Activated T-cell treated with anti-CD3 and anti-CD28 coated beads, Interleukin-2, amount 50 U/mL, for 24 hours (primary cell): ENCODE results near the gene ALPK1.
"Not testable (repeated sequence)": the region's sequence is repeated elsewhere in the genome, so short reads cannot be mapped to it uniquely, and the experiment has no call there.

Experiments
- DNase-seq: peaks from one replicate; pipeline ENCODE4 v3.0.0-alpha.2; 2020
- H3K27ac Mint-ChIP-seq: 2 replicates; pipeline ENCODE4 v1.8.0; 2020; ENCODE audit warnings: mild to moderate bottlenecking, mixed read lengths
- H3K27me3 Mint-ChIP-seq: 2 replicates; pipeline ENCODE4 v1.8.0; 2020; ENCODE audit warnings: mixed read lengths
- H3K36me3 Mint-ChIP-seq: 2 replicates; pipeline ENCODE4 v1.8.0; 2020; ENCODE audit warnings: low read depth, mixed read lengths
- H3K4me1 Mint-ChIP-seq: 2 replicates; pipeline ENCODE4 v1.8.0; 2020; ENCODE audit warnings: low read depth, mixed read lengths
- H3K4me3 Mint-ChIP-seq: 2 replicates; pipeline ENCODE4 v1.8.0; 2020; ENCODE audit warnings: mild to moderate bottlenecking, moderate library complexity, mixed read lengths
- H3K9me3 Mint-ChIP-seq: 2 replicates; pipeline ENCODE4 v1.8.0; 2020; ENCODE audit warnings: mixed read lengths

ALPK1 gene

GRCh38 chr4:112279025-112279881, 17.9 kb upstream of the ALPK1 start:
- no peaks in the 10 kb centered on the region for H3K9me3 Mint-ChIP-seq
- no peaks in the 10 kb centered on the region for H3K27me3 Mint-ChIP-seq
- H3K36me3 Mint-ChIP-seq: peaks cover 81% of the 10 kb centered on the region
- peak overlapping the region; percentile 71 for H3K27ac Mint-ChIP-seq
- no peak for DNase-seq
- peaks cover 83% of the 10 kb centered on the region for H3K4me1 Mint-ChIP-seq
- no peak overlapping the region for H3K4me3 Mint-ChIP-seq

GRCh38 chr4:112279882-112280315, 17.3 kb upstream of the ALPK1 start:
- Mint-ChIP-seq H3K36me3 (peaks cover 84% of the 10 kb centered on the region), H3K4me3 (no peak overlapping the region), H3K27ac (no peak overlapping the region), H3K9me3 (no peaks in the 10 kb centered on the region), H3K27me3 (no peaks in the 10 kb centered on the region), H3K4me1 (peaks cover 81% of the 10 kb centered on the region)
- DNase-seq: no peak

GRCh38 chr4:112280386-112281056, 16.6 kb upstream of the ALPK1 start:
- Mint-ChIP-seq H3K4me3 (peak overlapping the region; percentile 21), H3K27ac (no peak overlapping the region), H3K9me3 (no peaks in the 10 kb centered on the region), H3K4me1 (peaks cover 77% of the 10 kb centered on the region), H3K36me3 (peaks cover 84% of the 10 kb centered on the region), H3K27me3 (no peaks in the 10 kb centered on the region)
- DNase-seq: no peak

DNA sequence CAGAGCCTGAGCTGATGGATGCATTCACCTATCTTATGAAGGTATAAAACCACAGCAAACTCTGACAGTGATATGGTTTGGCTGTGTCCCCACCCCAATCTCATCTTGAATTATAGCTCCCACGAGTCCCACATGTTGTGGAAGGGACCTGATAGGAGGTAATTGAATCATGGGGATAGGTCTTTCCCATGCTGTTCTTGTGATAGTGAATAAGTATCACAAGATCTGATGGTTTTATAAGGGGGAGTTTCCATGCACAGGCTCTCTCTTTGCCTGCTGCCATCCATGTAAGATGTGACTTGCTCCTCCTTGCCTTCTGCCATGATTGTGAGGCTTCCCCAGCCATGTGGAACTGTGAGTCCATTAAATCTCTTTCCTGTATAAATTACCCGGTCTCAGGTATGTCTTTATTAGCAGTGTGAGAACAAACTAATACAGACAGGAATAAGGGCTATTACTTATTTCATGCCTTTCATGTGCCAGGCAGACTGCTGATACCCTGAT, 15.2 kb upstream of the ALPK1 start:
- DNase-seq, H3K27me3 Mint-ChIP-seq, H3K4me3 Mint-ChIP-seq, H3K9me3 Mint-ChIP-seq: not testable (repeated sequence)
- Mint-ChIP-seq H3K36me3 (peaks cover 78% of the 10 kb centered on the region), H3K27ac (peak overlapping the region; percentile 18), H3K4me1 (peaks cover 78% of the 10 kb centered on the region)

DNA sequence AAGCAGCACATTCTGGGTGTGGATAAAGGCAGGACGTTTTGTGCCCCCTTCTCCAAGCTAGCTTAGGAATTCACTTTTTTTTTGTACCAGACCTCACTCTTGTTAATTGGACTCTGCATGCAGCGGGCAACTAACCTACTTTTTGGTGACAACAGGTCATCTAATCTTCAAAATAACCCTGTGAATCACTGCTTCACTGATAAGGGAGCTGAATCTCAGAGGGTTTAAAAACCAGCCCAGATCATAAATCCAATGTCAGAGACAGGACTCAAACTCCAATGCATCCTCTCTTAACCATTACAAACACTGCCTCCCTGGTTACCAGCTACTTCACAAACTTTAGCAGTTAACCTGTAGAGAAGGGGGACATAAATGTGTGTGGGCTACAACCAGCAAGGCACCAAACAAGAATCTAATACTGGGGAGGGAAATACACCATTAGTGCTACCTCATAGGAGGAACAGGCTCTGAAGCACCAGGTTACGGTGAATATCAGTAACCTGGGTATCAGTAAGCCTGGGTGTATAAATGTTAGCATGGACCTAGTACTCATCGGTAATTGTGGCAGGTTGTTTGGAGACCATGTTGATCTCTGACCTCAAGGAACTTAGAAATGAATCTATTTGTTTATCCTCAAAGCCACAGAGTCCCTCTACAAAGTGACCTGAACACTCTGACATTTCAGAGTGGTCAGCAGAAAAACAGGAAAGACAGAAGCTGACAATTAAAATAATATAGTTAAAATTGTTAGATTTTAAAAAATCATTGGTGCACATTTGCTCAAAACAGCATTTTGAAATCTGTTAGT, 14.1 kb upstream of the ALPK1 start:
- DNase-seq: no peak
- peaks cover 67% of the 10 kb centered on the region for H3K36me3 Mint-ChIP-seq
- peak overlapping the region; percentile 93 for H3K4me3 Mint-ChIP-seq
- H3K27ac Mint-ChIP-seq: peak overlapping the region; percentile 70
- H3K4me1 Mint-ChIP-seq: peaks cover 78% of the 10 kb centered on the region
- no peaks in the 10 kb centered on the region for H3K27me3 Mint-ChIP-seq
- H3K9me3 Mint-ChIP-seq: no peaks in the 10 kb centered on the region

DNA sequence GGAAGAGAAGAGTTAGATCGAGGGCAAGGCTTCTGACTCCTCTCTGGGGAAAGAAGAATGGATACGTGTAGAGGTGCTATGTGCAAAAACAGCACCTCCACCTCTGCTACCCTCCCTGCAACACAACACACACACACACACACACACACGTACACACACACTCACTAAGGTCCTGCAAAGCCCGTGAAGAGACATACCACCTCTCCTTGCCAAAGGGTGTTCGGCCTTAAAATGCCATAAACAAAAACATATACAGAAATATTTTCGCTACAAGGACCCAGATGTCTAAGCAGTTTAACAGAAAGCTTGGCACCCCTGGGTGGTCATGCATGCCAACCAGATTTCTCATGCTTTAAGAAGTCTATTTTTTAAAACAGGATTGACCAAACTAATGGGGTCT, 13.0 kb upstream of the ALPK1 start:
- no peaks in the 10 kb centered on the region for H3K9me3 Mint-ChIP-seq
- H3K4me3 Mint-ChIP-seq: peak overlapping the region; percentile 93
- no peak for DNase-seq
- H3K27ac Mint-ChIP-seq: peak overlapping the region; percentile 94
- H3K4me1 Mint-ChIP-seq: peaks cover 80% of the 10 kb centered on the region
- no peaks in the 10 kb centered on the region for H3K27me3 Mint-ChIP-seq
- peaks cover 59% of the 10 kb centered on the region for H3K36me3 Mint-ChIP-seq

DNA sequence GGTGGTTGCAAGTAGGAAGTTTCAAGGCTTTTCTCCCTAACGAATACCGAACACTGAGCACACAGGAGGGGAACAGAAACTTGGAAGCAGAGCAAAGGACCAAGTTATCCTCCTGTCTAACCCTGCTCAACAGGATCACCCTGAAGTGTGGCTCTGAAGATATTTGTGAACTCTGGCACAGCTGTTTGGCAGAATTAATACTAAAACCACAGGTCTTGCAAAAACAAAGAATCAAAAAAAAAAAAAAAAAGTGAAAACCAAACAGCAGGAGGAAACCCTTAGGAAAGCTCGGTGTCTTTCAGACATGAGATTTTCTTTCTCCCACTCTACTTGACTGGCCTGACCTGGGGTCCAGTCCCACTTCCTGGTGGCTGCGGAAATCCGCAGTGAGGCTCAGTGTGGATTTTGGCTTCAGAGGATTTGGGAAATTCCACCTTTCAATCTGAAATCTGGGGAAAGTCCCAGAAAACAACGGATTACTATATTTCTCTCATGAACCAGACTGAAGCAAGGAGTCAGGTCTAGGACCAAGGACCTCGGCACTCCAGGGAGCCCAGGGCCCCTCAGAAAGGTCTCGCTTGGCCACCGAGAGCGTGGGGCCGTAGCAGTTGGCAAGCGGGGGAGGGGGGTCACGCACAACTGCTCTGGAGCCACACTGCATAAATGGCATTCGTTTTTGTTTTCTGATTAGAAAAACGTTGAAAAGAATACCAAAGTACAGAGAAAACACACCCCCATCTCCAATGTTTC, 12.3 kb upstream of the ALPK1 start:
- no peaks in the 10 kb centered on the region for H3K27me3 Mint-ChIP-seq
- H3K4me3 Mint-ChIP-seq: peak overlapping the region; percentile 93
- H3K36me3 Mint-ChIP-seq: peaks cover 57% of the 10 kb centered on the region
- peaks cover 81% of the 10 kb centered on the region for H3K4me1 Mint-ChIP-seq
- H3K27ac Mint-ChIP-seq: peak overlapping the region; percentile 94
- DNase-seq: peak; percentile 50
- H3K9me3 Mint-ChIP-seq: no peaks in the 10 kb centered on the region

DNA sequence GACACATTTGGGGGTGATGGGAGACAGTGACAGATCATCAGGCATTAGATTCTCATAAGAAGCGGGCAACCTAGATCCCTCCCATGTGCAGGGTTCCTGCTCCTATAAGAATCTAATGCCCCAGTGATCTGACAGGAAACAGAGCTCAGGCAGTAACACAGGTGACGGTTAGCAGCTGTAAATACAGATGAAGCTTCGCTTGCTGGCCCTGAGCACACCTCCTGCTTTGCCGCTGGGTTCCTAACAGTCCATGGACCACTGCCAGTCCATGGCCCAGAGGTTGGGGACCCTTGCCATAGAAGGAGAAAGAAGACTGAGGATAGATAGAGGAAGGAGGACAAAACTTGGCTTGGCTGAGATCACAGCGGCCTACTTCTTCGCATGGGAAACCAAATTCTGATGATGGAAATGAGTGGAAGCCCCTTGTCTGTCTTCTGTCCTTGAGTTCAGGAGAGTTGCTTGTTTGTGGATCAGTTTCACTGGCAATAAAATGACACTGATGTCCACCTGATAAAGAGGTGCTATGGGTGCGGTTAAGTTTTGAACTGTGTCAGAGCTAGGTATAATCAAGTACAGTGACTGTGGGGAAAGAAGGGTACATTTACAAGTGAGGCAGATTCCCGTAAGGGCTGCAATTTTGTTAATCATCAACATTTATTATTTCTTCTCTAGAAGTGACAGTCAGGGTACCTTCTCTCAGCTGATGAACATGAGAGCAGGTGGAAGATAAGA, 9.7 kb upstream of the ALPK1 start:
- H3K36me3 Mint-ChIP-seq: peaks cover 32% of the 10 kb centered on the region
- H3K4me1 Mint-ChIP-seq: peaks cover 64% of the 10 kb centered on the region

GRCh38 chr4:112288455-112288854, 8.7 kb upstream of the ALPK1 start:
- no peaks in the 10 kb centered on the region for H3K9me3 Mint-ChIP-seq
- peak overlapping the region; percentile 56 for H3K4me3 Mint-ChIP-seq
- peaks cover 22% of the 10 kb centered on the region for H3K36me3 Mint-ChIP-seq
- peak overlapping the region; percentile 82 for H3K27ac Mint-ChIP-seq
- no peak for DNase-seq
- H3K4me1 Mint-ChIP-seq: peaks cover 55% of the 10 kb centered on the region
- H3K27me3 Mint-ChIP-seq: no peaks in the 10 kb centered on the region

More for the DNA sequence above, 9.7 kb upstream of the ALPK1 start:
- DNase-seq: no peak
- Mint-ChIP-seq H3K27me3 (no peaks in the 10 kb centered on the region), H3K27ac (peak overlapping the region; percentile 94), H3K4me3 (peak overlapping the region; percentile 93), H3K9me3 (no peaks in the 10 kb centered on the region)

DNA sequence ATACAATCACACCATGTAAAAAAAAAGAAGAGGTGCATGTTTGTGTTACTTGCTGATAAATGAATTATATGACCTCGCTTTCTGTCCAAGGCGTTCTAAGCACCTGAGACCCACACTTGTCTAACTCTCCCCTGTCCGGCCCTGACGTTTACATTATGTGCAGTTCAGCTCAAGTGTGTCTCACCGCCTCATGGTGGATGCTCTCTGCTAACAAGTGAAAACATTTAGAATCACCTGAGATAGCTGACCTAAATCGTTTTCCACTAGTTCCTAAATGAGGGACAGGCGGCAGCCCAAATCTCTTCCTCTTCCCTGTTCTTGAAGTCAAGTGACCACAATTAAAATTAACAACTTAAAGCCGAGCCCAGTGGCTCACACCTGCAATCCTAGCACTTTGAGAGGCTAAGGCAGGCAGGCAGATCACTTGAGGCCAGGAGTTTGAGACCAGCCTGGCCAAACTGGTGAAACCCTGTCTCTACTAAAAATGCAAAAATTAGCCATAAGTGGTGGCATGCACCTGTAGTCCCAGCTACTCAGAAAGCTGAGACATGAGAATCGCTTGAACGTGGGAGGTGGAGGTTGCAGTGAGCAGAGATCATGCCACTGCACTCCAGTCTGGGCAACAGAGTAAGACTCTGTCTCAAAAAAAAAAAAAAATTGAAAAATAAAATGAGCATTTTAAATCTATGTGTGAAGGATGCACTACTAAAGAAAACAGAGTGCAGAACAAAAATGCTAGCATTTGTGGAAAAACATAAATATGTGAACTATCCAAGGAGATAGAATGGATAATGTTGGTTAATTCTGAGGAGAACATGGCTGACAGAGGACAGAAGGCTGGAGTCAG, 7.5 kb upstream of the ALPK1 start:
- peak overlapping the region; percentile 78 for H3K27ac Mint-ChIP-seq
- no peaks in the 10 kb centered on the region for H3K27me3 Mint-ChIP-seq
- no peaks in the 10 kb centered on the region for H3K9me3 Mint-ChIP-seq
- no peak for DNase-seq
- peaks cover 46% of the 10 kb centered on the region for H3K4me1 Mint-ChIP-seq
- peaks cover 15% of the 10 kb centered on the region for H3K36me3 Mint-ChIP-seq
- H3K4me3 Mint-ChIP-seq: no peak overlapping the region

- no peak overlapping the region for H3K4me3 Mint-ChIP-seq
- H3K4me1 Mint-ChIP-seq: peaks cover 46% of the 10 kb centered on the region
- no peak for DNase-seq
- peak overlapping the region; percentile 78 for H3K27ac Mint-ChIP-seq
- peaks cover 8% of the 10 kb centered on the region for H3K36me3 Mint-ChIP-seq
- no peaks in the 10 kb centered on the region for H3K9me3 Mint-ChIP-seq
- H3K27me3 Mint-ChIP-seq: no peaks in the 10 kb centered on the region
Measured at GRCh38 chr4:112290341-112290740, 6.8 kb upstream of the ALPK1 start.

GRCh38 chr4:112299721-112300120, 2.6 kb downstream of the ALPK1 start:
- Mint-ChIP-seq H3K4me1 (peaks cover 29% of the 10 kb centered on the region), H3K9me3 (no peaks in the 10 kb centered on the region), H3K27ac (no peak overlapping the region), H3K4me3 (no peak overlapping the region), H3K27me3 (no peaks in the 10 kb centered on the region), H3K36me3 (no peaks in the 10 kb centered on the region)
- no peak for DNase-seq
